CD4-positive, alpha-beta T cell treated with Interleukin-10 for 1 hour (primary cell): Measurements from ENCODE around the gene PTCH1.
A peak's percentile ranks its signal among the peaks of the same experiment; 100 is the strongest.

Experiments used
- DNase-seq: peaks from one replicate; pipeline ENCODE4 v3.0.0-alpha.2; 2020

PTCH1 gene

DNA sequence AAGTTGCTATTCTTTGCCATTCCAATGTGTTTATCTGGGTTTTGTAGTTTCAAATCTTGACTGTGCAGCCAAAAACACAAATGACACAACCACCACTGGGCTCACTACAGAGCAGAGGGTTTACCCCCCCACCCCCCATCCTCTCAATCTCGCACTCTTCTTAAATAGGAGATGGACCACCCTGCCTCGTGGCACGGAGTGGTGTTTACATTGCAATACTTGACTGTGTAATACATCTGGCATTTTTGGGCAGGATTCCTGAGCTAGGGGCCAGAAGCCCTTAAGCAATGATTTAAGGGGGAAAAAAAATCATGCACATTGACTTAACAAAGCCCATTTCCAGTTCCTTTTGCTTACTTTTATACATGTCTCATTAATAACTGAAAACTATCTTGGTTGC is 19.0 kb downstream of the PTCH1 start:
- no peak for DNase-seq

DNA sequence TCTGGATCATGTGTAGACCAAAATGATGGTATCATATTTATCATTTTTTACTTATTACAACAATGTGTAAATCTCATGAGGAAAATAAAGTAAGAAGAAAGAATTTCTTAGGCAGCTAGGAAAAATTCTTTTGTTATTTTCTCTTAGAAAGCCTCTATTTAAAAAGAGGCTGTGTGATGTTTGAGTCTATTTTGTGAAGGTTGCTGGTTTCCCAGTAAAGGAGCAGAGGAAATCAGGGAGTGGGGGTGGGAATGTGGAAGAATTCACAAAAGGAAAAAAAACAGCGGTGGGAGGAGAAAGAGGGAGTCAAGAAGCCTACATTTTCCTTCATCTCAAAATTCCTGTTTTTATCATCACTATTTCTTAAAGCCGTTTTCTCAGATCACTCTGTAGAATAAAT is 20.1 kb downstream of the PTCH1 start:
- DNase-seq = no peak

DNA sequence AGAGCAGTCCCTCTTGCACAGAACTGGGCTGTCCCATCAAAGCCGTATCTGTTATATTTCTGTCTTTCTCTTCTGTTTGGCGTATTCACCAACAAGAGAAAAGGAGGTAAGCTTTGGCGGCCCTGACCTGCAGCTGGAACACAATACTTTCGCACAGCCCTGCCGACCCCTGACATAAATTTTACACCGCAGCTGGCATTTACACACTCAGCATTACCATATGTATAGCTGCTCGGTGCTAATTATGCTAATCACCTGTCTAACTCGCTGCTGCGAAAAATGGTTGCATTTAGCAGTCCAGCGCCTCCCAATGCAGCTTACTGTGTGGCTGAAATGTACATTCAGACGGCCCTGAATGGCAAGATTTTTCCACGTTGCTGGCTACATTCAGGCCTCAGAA is 20.8 kb downstream of the PTCH1 start:
- DNase-seq = no peak

DNA sequence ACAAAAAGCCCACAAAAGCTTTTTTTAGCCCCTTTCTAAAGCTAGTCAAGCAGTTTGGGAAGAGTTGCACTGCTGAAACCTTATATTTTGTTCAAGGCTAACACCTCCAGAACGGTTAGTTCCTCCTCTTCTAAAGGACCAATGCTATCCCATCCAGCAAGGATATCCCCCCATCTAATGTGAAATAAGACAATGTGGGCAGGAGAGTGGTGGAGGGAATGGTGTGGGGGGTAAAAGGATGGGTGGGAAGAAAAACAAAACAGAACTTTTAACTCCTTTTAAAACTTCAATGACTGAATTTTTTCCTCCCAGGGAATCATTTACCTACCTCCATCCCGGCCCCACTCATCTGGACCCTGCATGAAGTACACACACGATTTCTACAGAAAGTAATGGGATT is 21.2 kb downstream of the PTCH1 start:
- no peak for DNase-seq

DNA sequence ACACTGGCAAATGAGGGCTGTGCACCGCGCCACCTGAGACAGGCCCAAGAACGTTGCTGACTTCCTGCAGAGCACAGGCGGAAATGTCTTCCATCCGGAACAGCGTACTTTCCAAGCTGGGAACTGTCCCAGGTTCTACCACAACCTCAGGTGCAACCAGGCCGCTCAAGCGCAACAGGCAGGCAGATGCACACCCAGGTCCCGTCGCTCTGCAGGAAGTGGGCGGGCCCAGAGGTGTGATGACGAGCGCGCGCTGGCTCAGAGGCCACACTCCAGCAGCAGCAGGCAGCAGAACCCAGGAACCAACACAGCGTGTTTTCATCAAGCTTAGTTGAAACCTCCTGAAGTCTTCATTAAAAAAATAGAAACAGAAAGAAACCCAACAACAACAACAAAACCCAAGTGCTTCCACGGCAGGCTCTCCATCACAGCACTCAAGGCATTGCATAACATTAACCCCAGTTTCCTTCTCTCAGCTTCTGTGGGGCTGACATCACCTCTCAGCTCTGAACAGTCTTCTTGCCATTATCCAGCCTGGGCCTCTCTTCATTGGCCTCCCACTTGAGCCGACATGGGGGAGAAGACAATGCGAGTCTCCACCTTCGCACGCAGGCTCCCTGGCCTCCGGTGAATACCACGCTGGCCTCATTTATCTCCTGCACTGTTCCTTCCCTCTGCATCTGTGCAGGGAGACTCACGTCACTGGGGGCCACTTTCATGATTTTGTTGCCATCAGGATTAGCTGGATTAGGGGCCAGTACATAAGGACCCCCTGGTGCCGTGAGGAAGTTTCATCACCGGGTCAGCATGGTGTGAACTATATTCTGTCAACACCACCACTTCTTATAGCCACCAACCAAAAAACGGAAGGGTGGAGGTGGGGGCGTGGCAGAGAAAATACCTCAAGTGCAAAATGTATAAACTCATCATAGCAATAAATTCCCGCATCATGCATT is 22.1 kb downstream of the PTCH1 start:
- DNase-seq = peak; percentile 85

DNA sequence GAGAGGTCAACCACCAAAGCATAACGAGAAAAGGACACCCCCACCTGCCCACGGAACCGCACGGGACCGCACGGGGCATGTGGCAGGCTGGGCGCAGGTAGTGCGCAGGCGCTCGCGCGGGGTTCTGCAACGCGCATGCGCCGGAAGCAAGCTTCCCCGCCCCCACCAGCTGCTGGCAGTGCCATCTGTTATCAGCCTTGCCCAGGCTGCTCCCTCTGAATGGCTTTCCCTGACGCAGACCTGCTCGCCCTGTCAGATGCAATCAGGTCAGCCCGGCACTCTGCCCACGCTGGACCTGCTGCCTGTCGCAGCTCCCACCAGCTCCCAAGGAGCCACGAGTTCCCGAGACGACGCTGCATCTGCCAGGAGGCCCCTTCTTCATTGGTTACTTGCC is 22.8 kb downstream of the PTCH1 start:
- peak; percentile 26 for DNase-seq

DNA sequence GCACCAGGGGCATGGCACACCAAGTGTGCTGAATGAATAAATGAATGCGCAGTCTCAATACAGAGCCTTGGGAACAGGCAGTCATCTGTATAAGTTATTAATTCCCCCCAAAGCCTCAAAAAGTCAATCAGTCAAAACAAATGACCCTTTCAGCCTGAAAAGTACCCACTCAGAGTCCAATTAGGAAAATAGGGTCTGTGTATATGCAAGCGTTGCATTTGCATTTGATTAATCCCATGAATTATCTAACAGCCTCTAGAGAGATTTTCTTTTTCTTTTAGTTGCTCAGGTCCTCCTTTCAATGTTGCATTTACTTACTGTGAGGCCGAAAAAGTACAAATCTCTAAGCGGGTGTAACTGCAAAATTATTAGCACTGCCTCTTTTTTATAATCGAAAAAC is 23.4 kb downstream of the PTCH1 start:
- no peak for DNase-seq

DNA sequence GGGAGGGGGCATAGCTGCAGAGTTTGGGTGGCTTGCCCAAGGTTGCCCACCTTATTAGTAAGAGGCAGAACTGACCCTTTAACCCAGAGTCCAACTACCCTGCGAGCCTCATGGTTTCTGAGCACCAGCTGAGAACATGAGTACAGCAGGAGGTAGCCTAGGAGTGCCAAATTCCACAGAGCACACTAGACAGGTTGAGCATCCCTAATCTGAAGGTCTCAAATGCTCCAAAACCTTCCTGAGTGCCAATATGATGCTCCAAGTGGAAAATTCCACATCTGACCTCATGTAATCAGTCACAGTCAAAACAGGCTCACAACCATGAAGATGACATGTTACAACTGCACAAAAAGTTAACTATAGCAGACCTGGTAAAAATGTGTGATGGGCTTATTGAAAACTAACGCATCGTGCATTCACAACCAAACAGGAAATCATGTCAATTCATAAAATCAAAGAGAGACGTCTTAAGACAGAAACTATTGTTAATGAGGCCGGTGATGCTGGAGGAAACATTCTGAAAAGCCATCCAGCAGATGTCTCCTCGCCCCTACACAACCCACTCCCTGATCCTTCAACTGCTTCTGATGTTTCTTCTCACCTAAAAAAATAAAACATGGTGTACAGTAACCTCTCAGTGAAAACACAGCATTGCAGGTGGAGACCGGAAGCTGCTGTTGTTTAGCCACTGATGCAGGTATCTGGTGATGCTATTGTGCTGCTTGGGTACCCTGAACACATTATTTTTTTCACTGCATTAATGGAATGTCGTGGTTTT is 25.0 kb downstream of the PTCH1 start:
- peak; percentile 38 for DNase-seq

DNA sequence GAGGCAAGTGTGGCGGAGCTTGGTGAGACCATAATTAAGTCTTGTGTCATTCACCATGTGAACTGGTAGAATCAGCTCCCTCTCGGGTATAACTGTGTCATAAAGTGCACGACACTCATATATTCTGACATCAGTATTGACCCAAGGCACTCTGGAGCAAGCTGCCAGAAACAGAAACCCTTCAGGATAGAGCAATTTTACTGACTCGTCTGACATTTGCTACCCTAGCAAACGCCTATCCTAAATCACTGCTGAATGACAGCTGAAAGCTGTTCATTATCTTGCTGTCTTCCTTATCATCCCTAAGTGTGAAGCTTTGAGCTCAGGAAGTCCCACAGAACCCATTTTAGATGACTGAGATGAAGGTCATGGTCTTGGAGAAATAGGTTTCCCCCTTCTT is 27.8 kb downstream of the PTCH1 start:
- no peak for DNase-seq

DNA sequence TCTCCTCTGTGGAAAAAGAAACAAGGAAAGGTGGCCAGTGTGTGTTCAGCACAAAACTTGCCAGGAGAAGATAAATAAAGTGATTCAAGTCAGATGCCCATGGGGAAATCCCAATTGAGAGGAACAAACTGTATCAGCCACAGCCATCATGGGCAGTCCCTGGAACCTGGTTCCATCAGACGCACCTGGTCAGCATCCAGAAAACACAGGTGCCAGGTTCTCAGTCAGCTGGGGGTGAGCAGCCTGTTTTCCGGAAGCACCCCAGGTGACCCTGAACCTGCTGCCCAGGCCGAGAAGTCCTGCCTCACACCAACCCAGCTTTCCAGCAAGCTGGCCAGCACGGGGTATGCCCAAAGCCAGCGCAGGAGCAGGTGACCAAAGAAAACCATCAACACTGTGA is 30.5 kb downstream of the PTCH1 start:
- DNase-seq = no peak

DNA sequence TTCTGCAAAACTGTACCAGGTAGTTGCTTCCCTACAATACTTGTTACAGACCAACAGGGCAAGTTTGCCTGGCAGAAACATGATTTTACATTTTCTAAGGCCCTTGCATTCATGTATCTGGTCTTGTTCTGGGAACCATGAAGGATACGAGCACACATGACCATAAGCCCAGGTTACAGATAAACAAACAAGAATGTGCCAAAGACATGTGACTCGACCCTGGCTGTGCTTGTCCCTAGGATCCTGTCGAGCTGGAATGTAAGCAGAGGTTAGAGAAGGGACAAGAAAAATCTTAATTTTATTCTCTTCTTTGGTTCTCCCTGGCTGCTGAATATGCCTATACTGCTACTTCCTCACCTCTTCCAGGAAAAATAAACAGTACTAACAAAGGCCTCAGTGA is 32.5 kb downstream of the PTCH1 start:
- no peak for DNase-seq

DNA sequence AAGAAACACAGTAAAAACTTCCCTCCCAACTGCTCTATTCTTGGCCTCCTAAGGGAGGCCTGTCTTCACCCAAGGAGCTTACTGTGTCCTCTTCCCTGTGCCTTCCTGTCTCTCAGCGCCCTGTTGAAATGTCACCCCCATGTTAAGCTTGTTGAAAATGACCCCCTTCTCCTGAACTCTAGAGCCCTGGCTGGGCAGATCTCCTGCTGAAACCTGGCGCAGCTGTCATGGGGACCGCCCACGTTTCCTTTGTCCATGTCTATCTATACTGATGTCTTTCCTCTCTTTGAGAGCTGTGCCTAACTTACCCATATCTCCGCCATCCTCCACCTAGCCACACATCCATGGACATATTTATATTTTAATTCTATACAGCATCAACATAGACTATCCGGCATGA is 33.3 kb downstream of the PTCH1 start:
- no peak for DNase-seq

DNA sequence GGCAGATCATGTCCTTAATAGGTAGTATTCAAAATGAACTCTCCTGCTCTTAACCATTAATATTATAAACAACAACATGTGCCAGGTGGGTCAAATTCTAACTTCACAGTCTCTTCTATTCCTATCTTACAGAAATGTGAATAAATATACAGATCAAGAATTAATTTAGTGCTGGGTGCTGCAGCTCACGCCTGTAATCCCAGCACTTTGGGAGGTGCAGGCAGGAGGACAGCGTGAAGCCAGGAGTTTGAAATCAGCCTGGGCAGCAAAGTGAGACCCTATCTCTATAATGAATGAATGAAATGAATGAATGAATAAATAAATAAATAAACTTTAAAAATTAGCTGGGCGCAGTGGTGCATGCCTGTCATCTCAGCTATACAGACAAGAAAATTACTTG is 34.1 kb downstream of the PTCH1 start:
- no peak for DNase-seq

DNA sequence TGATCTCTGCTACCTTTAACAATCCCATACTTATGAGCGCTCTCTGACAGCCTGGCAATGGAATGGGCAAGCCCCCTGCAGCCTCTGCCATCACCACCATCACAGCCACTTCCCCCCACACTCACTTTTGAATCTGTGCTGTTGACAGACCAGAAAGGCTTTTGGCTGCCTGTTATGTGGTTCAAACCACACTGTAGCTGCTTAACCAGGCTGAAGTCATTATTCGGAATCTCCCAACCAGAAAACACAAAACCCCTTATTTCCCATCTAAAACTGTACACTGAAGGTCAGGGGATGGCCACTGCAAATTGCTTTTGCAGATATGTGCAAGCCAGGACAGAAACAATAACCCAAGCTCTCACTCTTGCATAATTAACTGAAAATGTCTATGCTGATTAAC is 35.8 kb downstream of the PTCH1 start:
- no peak for DNase-seq

DNA sequence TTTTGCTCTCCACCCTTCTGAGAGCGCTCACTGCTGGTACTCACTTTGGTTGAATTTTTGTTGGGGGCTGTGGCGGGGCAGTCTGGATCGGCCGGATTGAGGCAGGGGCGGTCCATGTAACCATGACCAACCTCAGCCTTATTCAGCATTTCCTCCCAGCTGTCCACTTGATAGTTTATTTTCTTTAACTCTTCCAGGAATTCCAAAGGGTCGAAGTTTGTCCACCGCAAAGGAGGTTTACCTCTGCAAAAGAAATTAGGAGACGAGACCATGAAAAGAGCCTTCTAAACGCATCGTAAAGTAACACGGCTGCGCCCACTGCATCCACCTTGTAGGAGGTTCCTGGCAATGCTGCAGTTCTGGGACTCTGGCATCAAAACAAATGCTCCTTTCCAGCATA is 36.4 kb downstream of the PTCH1 start:
- DNase-seq = no peak

DNA sequence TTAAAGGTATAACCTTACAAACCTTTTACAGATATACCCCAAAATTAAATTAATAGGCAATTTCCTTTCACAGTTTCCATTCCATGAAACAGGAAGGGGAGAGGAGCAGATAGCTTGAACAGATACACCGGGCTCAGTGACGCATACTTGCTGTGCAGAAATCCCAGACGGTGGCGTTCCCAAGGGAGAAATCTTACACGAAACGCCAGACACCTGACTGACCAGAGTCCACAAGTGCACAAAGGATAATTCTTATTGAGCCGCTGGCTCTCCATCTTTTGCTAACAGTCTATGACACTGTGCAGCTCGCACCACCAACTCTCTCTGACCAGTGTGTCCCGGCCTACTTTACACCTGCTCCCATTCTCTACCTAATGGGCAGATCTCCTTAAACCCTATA is 37.4 kb downstream of the PTCH1 start:
- no peak for DNase-seq

DNA sequence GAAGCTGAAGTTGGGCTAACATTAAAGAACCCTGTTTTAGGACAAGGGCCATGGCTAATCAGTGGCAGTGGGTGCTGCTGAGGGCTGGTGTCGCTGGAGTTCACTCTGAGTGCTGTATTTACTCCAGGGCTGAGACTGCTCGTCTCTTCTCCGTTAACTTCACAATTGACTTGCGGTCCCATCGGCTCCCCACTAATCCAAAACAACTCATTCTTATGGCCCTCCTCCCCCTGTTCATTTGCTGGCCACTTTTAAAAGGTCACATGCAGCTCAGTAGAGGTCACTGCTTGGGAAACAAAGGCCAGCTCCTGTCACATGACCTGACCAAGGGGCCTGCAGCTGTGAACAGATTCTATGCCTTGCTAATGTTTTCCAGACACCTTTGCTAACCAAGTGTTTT is 38.4 kb downstream of the PTCH1 start:
- DNase-seq = no peak

DNA sequence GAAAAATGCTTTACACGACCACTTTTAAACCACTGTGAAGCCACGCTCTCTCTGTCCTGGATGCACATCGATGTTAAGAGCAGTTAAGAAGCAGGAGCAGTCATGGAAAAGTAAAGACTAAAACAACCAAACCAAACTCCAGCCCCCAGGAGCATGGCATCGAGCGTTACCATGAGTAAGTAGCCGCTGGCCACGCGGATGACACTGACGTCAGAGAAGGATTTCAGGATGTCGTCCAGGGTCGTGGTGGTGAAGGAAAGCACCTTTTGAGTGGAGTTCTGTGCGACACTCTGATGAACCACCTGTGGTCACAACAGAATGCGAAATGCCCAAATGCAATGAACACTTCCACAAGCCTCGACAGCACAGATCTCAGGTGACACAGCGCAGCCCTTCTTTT is 38.9 kb downstream of the PTCH1 start:
- no peak for DNase-seq

DNA sequence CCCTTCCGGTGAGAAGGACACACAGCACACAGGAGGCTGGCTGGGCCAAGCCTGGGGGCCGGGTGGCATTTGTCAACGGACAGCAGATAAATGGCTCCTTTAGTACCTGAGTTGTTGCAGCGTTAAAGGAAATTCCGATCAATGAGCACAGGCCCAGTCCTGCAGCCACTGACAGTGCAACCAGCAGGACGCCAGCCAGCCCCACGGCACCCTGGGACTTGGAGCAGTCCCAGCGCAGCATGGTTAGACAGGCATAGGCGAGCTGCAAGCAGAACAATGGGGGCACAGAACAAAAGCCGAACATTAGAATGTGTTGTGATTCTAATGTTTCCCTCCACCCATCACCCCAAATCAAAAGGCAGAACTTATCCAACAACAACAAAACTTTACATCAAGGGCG is 39.3 kb downstream of the PTCH1 start:
- DNase-seq = no peak

DNA sequence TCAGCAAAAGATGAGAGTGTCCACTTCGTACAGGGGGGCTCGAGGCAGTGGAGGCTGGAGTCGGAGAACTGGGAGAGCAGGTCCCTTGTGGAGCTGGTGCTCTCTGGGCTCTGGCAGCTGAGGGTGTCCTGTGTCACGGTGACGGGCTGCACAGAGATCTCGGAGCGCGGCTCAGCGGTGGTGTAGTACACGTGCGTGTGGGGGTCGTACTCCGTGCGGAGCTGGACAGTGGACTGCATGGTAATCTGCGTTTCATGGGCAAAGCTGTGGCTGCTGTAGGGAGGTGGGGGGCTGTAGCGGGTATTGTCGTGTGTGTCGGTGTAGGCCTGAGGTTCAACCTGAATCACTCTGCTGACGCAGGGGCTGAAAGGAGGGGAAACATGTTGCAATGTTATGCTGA is 48.0 kb downstream of the PTCH1 start:
- no peak for DNase-seq

DNA sequence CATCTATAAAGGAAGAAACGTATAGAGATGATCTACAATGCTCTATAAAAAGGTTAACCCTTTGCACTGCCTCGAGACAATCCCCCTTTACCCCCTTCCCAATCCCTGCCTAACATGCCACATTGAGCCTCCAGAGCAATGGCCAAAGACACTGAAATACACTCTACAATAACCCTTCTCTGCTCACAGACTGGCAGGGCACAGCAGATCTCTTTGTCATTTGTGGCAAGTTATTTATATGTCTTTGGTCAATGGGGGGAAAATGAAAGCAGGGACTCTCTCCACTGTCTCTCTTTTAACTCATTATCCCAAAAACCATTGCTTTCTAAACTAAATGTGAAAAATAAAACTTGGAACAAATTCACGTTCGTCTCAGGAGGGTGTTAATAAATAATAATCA is 51.7 kb downstream of the PTCH1 start:
- DNase-seq = no peak

DNA sequence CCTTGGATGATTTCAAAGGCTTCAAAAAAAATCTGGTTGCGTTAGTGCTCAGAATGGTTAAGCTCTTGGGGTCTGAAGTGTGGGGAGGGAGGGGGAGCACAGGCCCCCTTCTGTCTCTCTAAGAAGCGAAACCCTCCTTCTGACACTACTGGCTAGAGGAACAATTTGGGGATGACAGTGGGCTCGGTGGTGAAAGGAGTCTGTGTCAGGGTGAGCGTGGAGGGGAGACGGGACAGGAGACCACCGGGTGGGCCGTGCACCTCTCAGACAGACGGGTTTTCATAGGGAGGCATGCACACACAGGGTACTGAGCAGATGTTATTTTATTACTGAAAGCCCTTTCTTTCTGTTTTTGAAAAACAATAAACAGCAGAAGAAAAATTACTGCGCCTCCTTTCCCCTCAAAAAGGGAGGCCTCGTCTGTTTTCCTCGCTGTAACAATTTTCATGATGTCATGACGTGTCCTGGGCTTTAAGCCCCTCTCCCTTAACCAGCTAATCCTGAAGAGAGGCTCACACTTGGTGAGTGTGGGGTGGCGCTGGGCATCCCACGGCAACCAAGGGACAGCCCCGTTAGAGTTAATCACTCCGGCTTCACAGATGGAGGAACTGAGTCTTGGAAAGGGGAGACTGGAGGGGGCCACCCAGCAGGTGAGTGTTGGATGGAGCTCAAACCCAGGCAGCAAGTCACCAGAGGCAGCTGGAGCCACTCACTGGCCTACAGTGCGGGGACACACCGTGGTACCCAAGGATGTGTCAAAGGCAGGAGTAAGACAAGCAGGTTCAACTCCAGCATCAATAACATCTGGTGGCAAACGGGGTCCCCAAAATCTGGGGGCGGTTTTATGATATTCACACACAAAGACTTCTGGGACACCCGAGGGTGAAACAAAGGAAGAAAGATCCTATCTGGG is 53.4 kb downstream of the PTCH1 start:
- DNase-seq = no peak
